Tibial nerve (tissue), 4 donors: ENCODE data around the gene DLGAP4.

Experiments used
- EP300 ChIP-seq, 2 donors: sonication (generic); formaldehyde crosslinking; IDR thresholded peaks; one replicate each; pipeline ENCODE4 v1.6.1; 2017; ENCODE audit warnings: antibody characterized with exemption in 2 of 2, mild to moderate bottlenecking in 1 of 2
- POLR2A ChIP-seq, 2 donors: fragments of 450-650 bp; IDR thresholded peaks; one replicate each; pipeline ENCODE4 v1.6.1; 2017; ENCODE audit warnings: antibody characterized with exemption in 2 of 2, mild to moderate bottlenecking in 2 of 2, moderate library complexity in 2 of 2
- TF ChIP-seq, protein P1 (sequence below), 5 experiments: fragments of 200-600 bp in 3 of 5; fragments of 450-650 bp in 2 of 5; sonication (generic) in 3 of 5; IDR thresholded peaks; one replicate each; pipeline ENCODE4 v1.5.1; 2016 to 2019; ENCODE audit warnings: antibody characterized with exemption in 5 of 5, mild to moderate bottlenecking in 3 of 5, moderate library complexity in 2 of 5

DNA sequence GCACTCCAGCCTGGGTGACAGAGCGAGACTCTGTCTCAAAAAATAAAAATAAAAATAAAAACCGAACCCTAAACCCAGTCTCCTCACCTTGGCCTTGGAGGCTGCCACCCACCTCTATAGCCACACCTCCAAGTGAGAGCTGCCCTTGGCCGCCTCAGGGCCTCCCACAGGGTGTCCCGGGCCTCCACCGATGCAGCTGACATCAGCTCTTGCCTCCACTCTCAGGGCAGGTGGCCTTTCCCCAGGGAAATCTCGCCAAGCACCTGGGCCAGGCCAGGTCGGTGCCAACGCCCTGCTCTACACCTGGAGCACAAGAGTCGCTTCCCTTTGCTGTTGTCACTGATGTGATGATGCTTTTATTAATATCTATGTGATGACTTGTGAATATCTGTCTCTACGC lies 226.2 kb downstream of the DLGAP4 start:
- TF ChIP-seq EP300 (IDR thresholded peaks at IDR 0.05) (no peak), POLR2A (IDR thresholded peaks at IDR 0.05) (no peak)
- TF ChIP-seq, protein P1, sequence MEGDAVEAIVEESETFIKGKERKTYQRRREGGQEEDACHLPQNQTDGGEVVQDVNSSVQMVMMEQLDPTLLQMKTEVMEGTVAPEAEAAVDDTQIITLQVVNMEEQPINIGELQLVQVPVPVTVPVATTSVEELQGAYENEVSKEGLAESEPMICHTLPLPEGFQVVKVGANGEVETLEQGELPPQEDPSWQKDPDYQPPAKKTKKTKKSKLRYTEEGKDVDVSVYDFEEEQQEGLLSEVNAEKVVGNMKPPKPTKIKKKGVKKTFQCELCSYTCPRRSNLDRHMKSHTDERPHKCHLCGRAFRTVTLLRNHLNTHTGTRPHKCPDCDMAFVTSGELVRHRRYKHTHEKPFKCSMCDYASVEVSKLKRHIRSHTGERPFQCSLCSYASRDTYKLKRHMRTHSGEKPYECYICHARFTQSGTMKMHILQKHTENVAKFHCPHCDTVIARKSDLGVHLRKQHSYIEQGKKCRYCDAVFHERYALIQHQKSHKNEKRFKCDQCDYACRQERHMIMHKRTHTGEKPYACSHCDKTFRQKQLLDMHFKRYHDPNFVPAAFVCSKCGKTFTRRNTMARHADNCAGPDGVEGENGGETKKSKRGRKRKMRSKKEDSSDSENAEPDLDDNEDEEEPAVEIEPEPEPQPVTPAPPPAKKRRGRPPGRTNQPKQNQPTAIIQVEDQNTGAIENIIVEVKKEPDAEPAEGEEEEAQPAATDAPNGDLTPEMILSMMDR (IDR thresholded peaks at IDR 0.05) = no peak
